SH-SY5Y (cell line): ENCODE data around the gene GALNT18.

Experiments used
- GATA2 ChIP-seq: IDR thresholded peaks from 2 replicates; pipeline ENCODE4 v1.6.1; 2011; ENCODE audit warnings: mild to moderate bottlenecking, low read depth, low read length
- GATA3 ChIP-seq: IDR thresholded peaks from 2 replicates; pipeline ENCODE4 v1.6.1; 2011; ENCODE audit warnings: low read depth, mild to moderate bottlenecking, low read length, moderate library complexity

GRCh38 chr11:11247086-11247485 lies 374.7 kb downstream of the GALNT18 start:
- TF ChIP-seq GATA3, result no peak
- TF ChIP-seq GATA2, result no peak
